Caco-2 (cell line): ENCODE results near the gene SLC17A9. TPM values are rescaled to one million over a fixed set of nuclear protein-coding genes. Genes with fewer than 3 reads are reported as not detected.

Source experiments
- BruUV-seq: library from RNA; stranded (reverse); fragments of 400-500 nt; replicated peaks from 2 replicates; lab custom pipeline; 2021; lab: Mats Ljungman, UMichigan
- CTCF ChIA-PET: fragments of 300-600 bp; sonication (Branson Sonifier 250); formaldehyde crosslinking; loops from one replicate; lab custom pipeline; 2022; ENCODE audit warnings: antibody characterized with exemption; lab: Charles Lee
- POLR2A ChIA-PET: fragments of 300-600 bp; sonication (Branson Sonifier 250); formaldehyde crosslinking; loops from one replicate; lab custom pipeline; 2022; ENCODE audit warnings: antibody characterized with exemption; lab: Charles Lee
- DNase-seq, 2 experiments: peaks; one replicate each; pipeline versions ENCODE4 v3.0.0 to v3.0.0-alpha.2; 2020 to 2022
- H3K27me3 ChIP-seq: replicated peaks from 2 replicates; pipeline ENCODE4 v1.6.0; 2011; ENCODE audit warnings: low read length; ENCODE audit not compliant: control insufficient read depth, insufficient read depth
- H3K36me3 ChIP-seq: 2 replicates; pipeline ENCODE4 v1.5.1; 2011; ENCODE audit warnings: low read length; ENCODE audit not compliant: control insufficient read depth, insufficient read depth
- H3K4me1 ChIP-seq: fragments of 250-450 bp; sonication (Bioruptor Pico); 2 replicates; pipeline ENCODE4 v1.5.1; 2020; ENCODE audit warnings: mild to moderate bottlenecking
- H3K4me3 ChIP-seq: 2 replicates; pipeline ENCODE4 v1.5.1; 2011; ENCODE audit warnings: low read depth, mild to moderate bottlenecking, control low read depth, low read length
- H3K9me3 ChIP-seq: fragments of 250-450 bp; sonication (Bioruptor Pico); 2 replicates; pipeline ENCODE4 v1.5.1; 2020; ENCODE audit warnings: mild to moderate bottlenecking, moderate library complexity
- H3K27ac Mint-ChIP-seq: one replicate; pipeline ENCODE4 v1.8.0; 2022; ENCODE audit warnings: mixed read lengths; ENCODE audit not compliant: unreplicated experiment
- H3K27me3 Mint-ChIP-seq: one replicate; pipeline ENCODE4 v1.8.0; 2022; ENCODE audit warnings: mixed read lengths; ENCODE audit not compliant: insufficient read depth, unreplicated experiment
- H3K36me3 Mint-ChIP-seq: one replicate; pipeline ENCODE4 v1.8.0; 2022; ENCODE audit warnings: mild to moderate bottlenecking, mixed read lengths; ENCODE audit not compliant: insufficient read depth, unreplicated experiment
- H3K4me1 Mint-ChIP-seq: one replicate; pipeline ENCODE4 v1.8.0; 2022; ENCODE audit warnings: low read depth, mixed read lengths; ENCODE audit not compliant: unreplicated experiment
- H3K4me3 Mint-ChIP-seq: one replicate; pipeline ENCODE4 v1.8.0; 2022; ENCODE audit warnings: mild to moderate bottlenecking, moderate library complexity, mixed read lengths; ENCODE audit not compliant: unreplicated experiment
- H3K9me3 Mint-ChIP-seq: one replicate; pipeline ENCODE4 v1.8.0; 2022; ENCODE audit warnings: mixed read lengths; ENCODE audit not compliant: unreplicated experiment
- CTCF ChIP-seq, 2 experiments: fragments of 200-600 bp in 1 of 2; IDR thresholded peaks; 1 replicate in 1 of 2; 2 replicates in 1 of 2; pipeline versions ENCODE4 v1.5.1 to v1.8.0; 2011 to 2022; ENCODE audit warnings: antibody characterized with exemption in 1 of 2, control low read depth in 1 of 2, inconsistent platforms in 1 of 2, low read depth in 1 of 2, low read length in 1 of 2, mild to moderate bottlenecking in 1 of 2, moderate library complexity in 1 of 2; ENCODE audit not compliant: insufficient read depth in 1 of 2, severe bottlenecking in 1 of 2, unreplicated experiment in 1 of 2
- intact Hi-C: fragments of 100-400 bp; cut with micrococcal nuclease; formaldehyde crosslinking; loops from one replicate; pipeline ENCODE4 v1.10.0; 2022; ENCODE audit not compliant: unreplicated experiment
- total RNA-seq: library from RNA; stranded (reverse); gene quantifications from 2 replicates; pipeline ENCODE4 v1.2.3, GENCODE V29; 2022

SLC17A9 gene
- total RNA-seq, 1 experiment from 2014 or later: 64.7 TPM

DNA sequence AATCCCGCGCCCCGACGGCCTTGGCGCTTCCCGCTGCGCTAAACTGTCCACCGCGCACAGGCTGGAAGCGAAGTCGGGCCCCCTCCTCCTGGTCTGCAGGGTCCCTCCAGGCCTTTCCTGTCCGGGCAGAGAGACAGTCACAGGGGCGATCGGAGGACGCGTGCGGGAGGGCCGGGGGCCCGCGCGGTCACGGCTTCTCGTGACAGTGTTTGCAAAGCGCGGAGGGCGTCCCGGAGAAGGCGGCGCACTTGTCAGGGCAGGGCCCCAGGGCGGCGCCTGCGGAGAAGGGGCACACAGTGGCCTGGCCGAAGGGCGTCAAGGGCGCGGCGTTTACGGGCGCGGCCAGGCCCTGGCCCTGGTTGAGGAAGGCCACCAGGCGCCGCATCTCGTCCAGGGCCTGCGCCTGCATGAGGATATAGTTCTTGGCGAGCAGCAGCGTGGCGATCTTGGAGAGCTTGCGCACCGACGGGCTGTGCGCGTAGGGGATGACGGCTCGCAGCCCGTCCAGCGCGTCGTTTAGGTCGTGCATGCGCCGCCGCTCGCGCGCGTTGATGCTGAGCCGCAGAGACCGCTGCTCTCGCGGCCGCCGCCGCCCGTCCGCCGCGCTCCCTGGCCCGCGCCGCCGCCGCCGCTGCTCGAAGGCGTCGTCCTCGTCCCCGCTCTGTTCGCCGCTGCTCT is 53.5 kb downstream of the SLC17A9 start:
- Histone ChIP-seq H3K9me3 (no peaks in the 10 kb centered on the region), H3K4me3 (no peak overlapping the region), H3K4me1 (peaks cover 17% of the 10 kb centered on the region), H3K36me3 (no peaks in the 10 kb centered on the region), H3K27me3 (no peaks in the 10 kb centered on the region)
- Mint-ChIP-seq H3K4me3 (no peak overlapping the region), H3K27me3 (no peaks in the 10 kb centered on the region), H3K36me3 (no peaks in the 10 kb centered on the region), H3K9me3 (no peaks in the 10 kb centered on the region), H3K4me1 (peaks cover 18% of the 10 kb centered on the region), H3K27ac (no peak overlapping the region)
- POLR2A ChIA-PET: interaction anchor here (0.6 kb wide), 1 partner anchor 34 kb away, joined by 10 read pairs; no protein-coding TSS in a partner anchor
- intact Hi-C loops: no loop called here
- TF ChIP-seq CTCF (IDR thresholded peaks at IDR 0.05; ENCODE audit: insufficient read depth in 1 of 2, low read depth in 1 of 2, low read length in 1 of 2, severe bottlenecking in 1 of 2, unreplicated experiment in 1 of 2): no peak
- CTCF ChIA-PET: interaction anchor here (1.3 kb wide), 1 partner anchor 9 kb away, joined by 4 read pairs; no protein-coding TSS in a partner anchor
- no TSS peak for BruUV-seq
- no peak for DNase-seq

DNA sequence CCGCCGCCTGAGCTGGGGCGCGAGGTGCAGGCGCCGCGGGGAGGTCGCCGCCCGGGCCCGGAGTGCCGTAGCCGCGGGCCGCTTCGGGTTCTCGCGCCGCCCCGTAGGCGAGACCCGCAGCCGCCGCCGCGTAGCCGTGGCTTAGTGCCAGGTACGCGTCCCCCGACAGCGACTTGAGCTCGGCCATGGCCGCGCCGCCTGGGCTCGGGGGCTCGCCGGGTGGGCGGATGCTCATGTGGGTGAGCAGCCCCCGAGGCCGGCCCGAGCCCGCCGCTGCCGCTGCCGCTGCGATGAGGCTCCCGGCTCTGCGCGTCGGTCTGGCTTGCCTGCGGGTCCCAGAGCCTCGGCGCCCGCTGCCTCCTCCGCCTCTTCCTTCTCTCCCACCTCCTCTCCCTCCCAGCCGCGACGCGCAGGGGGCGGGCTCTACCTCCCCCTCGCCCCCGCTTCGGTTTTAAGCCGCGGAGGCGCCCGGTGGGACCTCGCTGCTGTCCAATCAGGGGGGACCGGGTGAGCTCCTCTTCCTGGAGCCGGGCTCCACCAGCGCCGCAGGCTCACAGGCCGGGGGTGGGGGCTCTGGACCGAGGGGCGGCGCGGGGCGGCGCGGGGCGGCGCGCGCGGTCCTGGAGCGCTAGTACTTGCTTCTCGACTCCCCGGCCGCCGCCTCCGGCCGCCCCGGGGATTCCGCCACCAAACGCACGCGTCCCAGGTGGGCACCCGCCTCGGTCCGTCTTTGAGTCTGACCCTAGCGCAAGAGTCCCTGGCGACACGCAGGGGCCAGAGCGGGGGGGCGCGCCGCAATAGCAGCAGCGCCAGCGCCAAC is 54.2 kb downstream of the SLC17A9 start, which contains the start of gene BHLHE23:
Gene BHLHE23, minus strand, starts transcription at position 425 of the 820 bp plus-strand sequence. Its CDS starts 190 bp downstream, at position 235.
- H3K4me3 Mint-ChIP-seq: no peak within 1 kb of the TSS
- TF ChIP-seq CTCF (IDR thresholded peaks at IDR 0.05; ENCODE audit: insufficient read depth in 1 of 2, low read depth in 1 of 2, low read length in 1 of 2, severe bottlenecking in 1 of 2, unreplicated experiment in 1 of 2): no peak
- no peak within 1 kb of the TSS for H3K4me3 ChIP-seq
- peaks cover 18% of the 10 kb centered on the region for H3K4me1 Mint-ChIP-seq
- DNase-seq: no peak
- CTCF ChIA-PET: interaction anchor here (0.5 kb wide), 1 partner anchor 967 kb away, joined by 3 read pairs; no protein-coding TSS in a partner anchor
- no peaks in the 10 kb centered on the region for H3K9me3 Mint-ChIP-seq
- no peaks in the 10 kb centered on the region for H3K36me3 ChIP-seq
- BruUV-seq: no TSS peak
- intact Hi-C loops: no loop called here
- no peaks in the 10 kb centered on the region for H3K36me3 Mint-ChIP-seq
- no peak within 1 kb of the TSS for H3K27ac Mint-ChIP-seq
- H3K27me3 ChIP-seq: no peaks in the 10 kb centered on the region
- peaks cover 17% of the 10 kb centered on the region for H3K4me1 ChIP-seq
- POLR2A ChIA-PET: no interaction called here
- H3K9me3 ChIP-seq: no peaks in the 10 kb centered on the region
- H3K27me3 Mint-ChIP-seq: no peaks in the 10 kb centered on the region

- Histone ChIP-seq H3K4me3 (no peak overlapping the region), H3K9me3 (no peaks in the 10 kb centered on the region; the same call in 1 of the 2 replicates), H3K4me1 (peaks cover 17% of the 10 kb centered on the region), H3K27me3 (no peaks in the 10 kb centered on the region), H3K36me3 (no peaks in the 10 kb centered on the region)
- H3K27me3 Mint-ChIP-seq: no peaks in the 10 kb centered on the region
- ChIA-PET POLR2A (no interaction called here), CTCF (interaction anchor here (0.5 to 0.6 kb wide), 2 partner anchors 35 to 966 kb away, joined by 3 to 5 read pairs; no protein-coding TSS in a partner anchor)
- peaks cover 18% of the 10 kb centered on the region for H3K4me1 Mint-ChIP-seq
- intact Hi-C loops: no loop called here
- H3K9me3 Mint-ChIP-seq: no peaks in the 10 kb centered on the region
- no peak overlapping the region for H3K27ac Mint-ChIP-seq
- no peak for DNase-seq
- no TSS peak for BruUV-seq
- TF ChIP-seq CTCF (IDR thresholded peaks at IDR 0.05; ENCODE audit: insufficient read depth in 1 of 2, low read depth in 1 of 2, low read length in 1 of 2, severe bottlenecking in 1 of 2, unreplicated experiment in 1 of 2): no peak
- no peaks in the 10 kb centered on the region for H3K36me3 Mint-ChIP-seq
- H3K4me3 Mint-ChIP-seq: no peak overlapping the region
Observed at GRCh38 chr20:63007360-63007645, 54.8 kb downstream of the SLC17A9 start.
